ENCODE measurements around the gene ACAN. TPM values are rescaled to one million over a fixed set of nuclear protein-coding genes. Genes with fewer than 3 reads are reported as not detected.

Gene ACAN
- polyA plus RNA-seq, 2 donors, result 0.04 TPM; not detected in 1

DNA sequence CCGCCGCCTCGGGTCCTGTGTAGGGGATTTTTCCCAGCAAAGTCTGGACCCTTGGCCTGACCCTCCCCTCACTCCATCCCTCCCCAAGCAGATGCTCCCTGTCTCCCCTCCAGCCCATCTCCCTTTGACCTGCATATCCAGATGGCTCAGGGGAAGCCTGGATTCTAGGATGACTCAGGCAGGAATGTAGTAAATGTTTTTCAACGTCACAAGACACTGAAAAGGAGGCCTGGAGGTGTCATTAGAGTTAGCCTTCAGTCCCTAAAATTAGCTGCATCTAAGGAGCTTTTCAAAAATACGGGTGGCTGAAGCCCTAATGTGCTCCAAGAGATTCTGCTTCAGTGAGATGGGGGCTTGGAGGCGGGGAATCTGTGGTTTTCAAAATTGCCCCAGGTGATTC, 7.2 kb downstream of the ACAN start:
- Histone ChIP-seq H3K4me3 (ENCODE audit: low read depth in 1 of 2, low read length in 2 of 2) (no peak overlapping the region), H3K27me3 (ENCODE audit: control insufficient read depth in 1 of 2, insufficient read depth in 2 of 2, low read length in 2 of 2) (no peaks in the 10 kb centered on the region), H3K4me1 (ENCODE audit: control insufficient read depth in 2 of 2, insufficient read depth in 2 of 2, low read length in 1 of 2) (peaks cover 0 to 2% of the 10 kb centered on the region in 2 donors), H3K27ac (ENCODE audit: low read depth in 2 of 2, low read length in 1 of 2) (no peak overlapping the region), H3K36me3 (ENCODE audit: control insufficient read depth in 2 of 2, insufficient read depth in 2 of 2, low read length in 1 of 2) (no peaks in the 10 kb centered on the region), H3K9me3 (ENCODE audit: control insufficient read depth in 2 of 2, insufficient read depth in 1 of 2, low read depth in 1 of 2, low read length in 1 of 2) (no peaks in the 10 kb centered on the region)
- WGBS, 2 donors, result 65 to 68% methylated on average over 6 of the region's 6 CpGs

DNA sequence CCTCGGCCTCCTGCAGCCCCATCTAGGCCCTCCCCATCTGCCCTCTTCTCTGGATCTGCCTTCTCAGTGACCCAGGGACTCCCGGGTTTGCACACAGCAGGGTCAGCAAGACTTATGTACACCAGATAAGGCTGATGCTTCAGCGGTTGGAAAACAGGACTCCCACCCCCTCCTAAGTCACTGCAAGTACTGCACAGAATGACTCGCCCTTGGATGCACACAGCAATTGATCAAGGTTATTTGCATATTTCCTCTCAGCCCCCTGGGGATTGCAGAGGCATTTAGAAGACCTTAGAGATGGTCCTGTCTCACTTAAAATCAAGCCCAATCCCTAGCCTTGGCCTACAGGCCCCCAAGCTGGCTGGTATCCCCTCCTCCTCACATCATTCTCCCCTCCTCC, 8.9 kb downstream of the ACAN start:
- 26 to 32% methylated on average over 4 of the region's 4 CpGs for WGBS, 2 donors
- Histone ChIP-seq H3K36me3 (ENCODE audit: control insufficient read depth in 2 of 2, insufficient read depth in 2 of 2, low read length in 1 of 2) (no peaks in the 10 kb centered on the region), H3K27me3 (ENCODE audit: control insufficient read depth in 1 of 2, insufficient read depth in 2 of 2, low read length in 2 of 2) (no peaks in the 10 kb centered on the region)

DNA sequence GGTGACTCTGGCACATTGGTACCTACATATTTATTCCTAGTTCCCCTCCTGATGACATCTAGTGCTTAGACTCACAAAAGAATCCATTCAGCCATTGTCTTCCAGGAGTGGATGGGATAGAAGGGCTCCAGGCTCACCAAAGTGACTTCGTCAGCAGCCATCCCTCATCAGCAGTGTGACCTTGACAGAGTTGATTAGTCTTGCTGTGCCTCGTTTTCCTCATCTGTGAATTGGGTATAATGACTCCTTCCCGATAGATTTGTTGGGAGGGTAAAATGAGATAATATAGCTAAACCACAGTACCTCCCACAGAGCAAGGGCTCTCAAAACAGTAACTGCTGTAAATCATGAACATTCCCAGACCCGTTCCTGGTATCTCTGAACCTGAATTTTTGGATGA, 10.7 kb downstream of the ACAN start:
- H3K27me3 ChIP-seq (ENCODE audit: control insufficient read depth in 1 of 2, insufficient read depth in 2 of 2, low read length in 2 of 2), result no peaks in the 10 kb centered on the region
- H3K4me1 ChIP-seq (ENCODE audit: control insufficient read depth in 2 of 2, insufficient read depth in 2 of 2, low read length in 1 of 2), result peaks cover 0 to 2% of the 10 kb centered on the region in 2 donors
- H3K4me3 ChIP-seq (ENCODE audit: low read depth in 1 of 2, low read length in 2 of 2), result no peak overlapping the region

More for the DNA sequence above, 8.9 kb downstream of the ACAN start:
- H3K4me1 ChIP-seq (ENCODE audit: control insufficient read depth in 2 of 2, insufficient read depth in 2 of 2, low read length in 1 of 2), result peaks cover 0 to 2% of the 10 kb centered on the region in 2 donors
- H3K9me3 ChIP-seq (ENCODE audit: control insufficient read depth in 2 of 2, insufficient read depth in 1 of 2, low read depth in 1 of 2, low read length in 1 of 2), result no peaks in the 10 kb centered on the region
- H3K27ac ChIP-seq (ENCODE audit: low read depth in 2 of 2, low read length in 1 of 2), result no peak overlapping the region
- H3K4me3 ChIP-seq (ENCODE audit: low read depth in 1 of 2, low read length in 2 of 2), result no peak overlapping the region

DNA sequence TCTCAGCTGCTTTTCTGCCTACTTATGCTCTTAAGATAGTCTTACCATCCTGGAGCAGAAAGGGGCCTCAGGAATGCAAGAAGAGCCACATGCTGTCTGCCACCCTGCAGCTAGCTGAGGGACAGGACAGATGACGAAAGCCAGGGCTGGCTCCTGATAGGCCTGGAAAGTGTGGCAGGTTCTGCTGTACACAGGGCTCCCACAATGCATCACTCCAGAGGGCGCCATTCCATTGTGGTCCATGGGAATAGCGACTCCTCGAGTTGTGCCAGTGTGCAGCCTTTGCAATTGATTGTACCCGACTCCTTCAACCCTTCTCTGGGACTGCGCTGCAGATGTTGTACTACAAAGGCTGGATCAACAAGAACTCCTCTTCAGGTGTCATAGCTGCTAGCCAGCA, 11.2 kb downstream of the ACAN start:
- Histone ChIP-seq H3K27ac (ENCODE audit: low read depth in 2 of 2, low read length in 1 of 2) (no peak overlapping the region), H3K36me3 (ENCODE audit: control insufficient read depth in 2 of 2, insufficient read depth in 2 of 2, low read length in 1 of 2) (no peaks in the 10 kb centered on the region), H3K27me3 (ENCODE audit: control insufficient read depth in 1 of 2, insufficient read depth in 2 of 2, low read length in 2 of 2) (no peaks in the 10 kb centered on the region), H3K4me1 (ENCODE audit: control insufficient read depth in 2 of 2, insufficient read depth in 2 of 2, low read length in 1 of 2) (peaks cover 0 to 2% of the 10 kb centered on the region in 2 donors), H3K4me3 (ENCODE audit: low read depth in 1 of 2, low read length in 2 of 2) (no peak overlapping the region), H3K9me3 (ENCODE audit: control insufficient read depth in 2 of 2, insufficient read depth in 1 of 2, low read depth in 1 of 2, low read length in 1 of 2) (no peaks in the 10 kb centered on the region)
- WGBS, 2 donors, result 83 to 87% methylated on average over 6 of the region's 6 CpGs

More for the DNA sequence above, 10.7 kb downstream of the ACAN start:
- H3K36me3 ChIP-seq (ENCODE audit: control insufficient read depth in 2 of 2, insufficient read depth in 2 of 2, low read length in 1 of 2), result no peaks in the 10 kb centered on the region
- no peak overlapping the region for H3K27ac ChIP-seq (ENCODE audit: low read depth in 2 of 2, low read length in 1 of 2)
- H3K9me3 ChIP-seq (ENCODE audit: control insufficient read depth in 2 of 2, insufficient read depth in 1 of 2, low read depth in 1 of 2, low read length in 1 of 2), result no peaks in the 10 kb centered on the region
- WGBS, 2 donors, result 72 to 83% methylated on average over 4 of the region's 4 CpGs

DNA sequence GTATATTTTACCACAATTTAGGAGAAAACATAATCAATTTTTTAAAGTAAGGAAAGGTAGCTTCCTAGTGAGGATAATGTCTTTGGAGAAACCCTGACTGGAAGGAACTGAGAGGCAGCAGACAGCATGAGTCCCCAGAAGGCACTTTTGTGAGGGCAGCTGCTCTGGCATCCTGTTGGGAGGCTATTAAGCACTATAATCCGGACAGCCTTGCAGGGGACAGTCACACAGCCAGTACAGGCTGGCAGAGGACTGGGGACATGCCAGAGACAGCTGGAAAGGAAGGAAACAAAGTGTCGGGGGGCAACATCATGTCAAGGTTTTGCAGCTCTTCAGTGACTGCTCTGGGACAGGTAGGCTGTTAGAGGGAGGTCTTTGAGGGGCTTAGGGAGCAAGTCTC, 15.7 kb downstream of the ACAN start:
- Histone ChIP-seq H3K27me3 (ENCODE audit: control insufficient read depth in 1 of 2, insufficient read depth in 2 of 2, low read length in 2 of 2) (no peaks in the 10 kb centered on the region), H3K27ac (ENCODE audit: low read depth in 2 of 2, low read length in 1 of 2) (no peak overlapping the region), H3K9me3 (ENCODE audit: control insufficient read depth in 2 of 2, insufficient read depth in 1 of 2, low read depth in 1 of 2, low read length in 1 of 2) (no peaks in the 10 kb centered on the region), H3K36me3 (ENCODE audit: control insufficient read depth in 2 of 2, insufficient read depth in 2 of 2, low read length in 1 of 2) (no peaks in the 10 kb centered on the region), H3K4me3 (ENCODE audit: low read depth in 1 of 2, low read length in 2 of 2) (no peak overlapping the region), H3K4me1 (ENCODE audit: control insufficient read depth in 2 of 2, insufficient read depth in 2 of 2, low read length in 1 of 2) (no peaks in the 10 kb centered on the region)
- WGBS, 2 donors, result 55 to 69% methylated on average over 2 of the region's 2 CpGs

DNA sequence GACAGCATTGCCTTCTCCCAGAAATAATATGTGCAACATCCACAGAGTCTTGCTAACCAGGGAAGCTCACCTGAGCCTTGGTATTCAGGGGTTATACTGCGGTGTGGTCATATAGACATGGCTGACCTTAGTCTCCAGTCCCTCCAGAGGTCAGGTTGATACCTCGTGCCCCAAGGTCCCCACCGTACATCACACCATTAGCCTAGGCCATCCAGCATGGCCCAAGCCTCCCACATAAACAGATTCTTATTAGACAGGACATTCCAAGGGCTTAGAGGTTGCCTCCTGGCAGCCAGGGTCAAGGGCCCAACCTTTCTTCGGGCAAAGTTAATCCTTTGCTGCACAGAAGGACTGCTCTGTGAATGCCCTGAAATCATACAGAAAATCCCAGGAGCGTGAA, 18.8 kb downstream of the ACAN start:
- Histone ChIP-seq H3K27me3 (ENCODE audit: control insufficient read depth in 1 of 2, insufficient read depth in 2 of 2, low read length in 2 of 2) (no peaks in the 10 kb centered on the region), H3K4me1 (ENCODE audit: control insufficient read depth in 2 of 2, insufficient read depth in 2 of 2, low read length in 1 of 2) (no peaks in the 10 kb centered on the region), H3K36me3 (ENCODE audit: control insufficient read depth in 2 of 2, insufficient read depth in 2 of 2, low read length in 1 of 2) (no peaks in the 10 kb centered on the region), H3K4me3 (ENCODE audit: low read depth in 1 of 2, low read length in 2 of 2) (no peak overlapping the region), H3K9me3 (ENCODE audit: control insufficient read depth in 2 of 2, insufficient read depth in 1 of 2, low read depth in 1 of 2, low read length in 1 of 2) (no peaks in the 10 kb centered on the region), H3K27ac (ENCODE audit: low read depth in 2 of 2, low read length in 1 of 2) (no peak overlapping the region)
- 79 to 83% methylated on average over 5 of the region's 5 CpGs for WGBS, 2 donors

DNA sequence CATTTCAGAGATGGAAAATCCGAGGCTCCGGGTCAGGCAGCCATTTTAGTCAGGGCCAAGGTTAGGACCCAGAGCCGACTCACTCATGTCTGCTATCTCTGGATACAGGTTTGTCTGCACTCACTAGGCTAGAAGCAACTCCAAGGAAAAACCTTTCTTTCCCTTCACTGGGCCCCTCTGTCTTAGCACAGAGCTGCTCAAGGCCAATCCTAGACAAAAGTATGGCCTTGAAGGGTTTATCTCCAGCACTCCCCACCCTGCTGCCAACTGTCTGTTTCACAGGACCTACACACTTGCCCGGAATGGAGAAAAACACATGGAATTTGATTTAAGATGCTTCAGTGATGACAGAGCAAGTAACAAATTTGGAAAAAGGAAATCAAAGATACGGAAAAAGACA, 25.6 kb downstream of the ACAN start:
- H3K27ac ChIP-seq (ENCODE audit: low read depth in 2 of 2, low read length in 1 of 2), result no peak overlapping the region
- no peaks in the 10 kb centered on the region for H3K9me3 ChIP-seq (ENCODE audit: control insufficient read depth in 2 of 2, insufficient read depth in 1 of 2, low read depth in 1 of 2, low read length in 1 of 2)
- H3K27me3 ChIP-seq (ENCODE audit: control insufficient read depth in 1 of 2, insufficient read depth in 2 of 2, low read length in 2 of 2), result no peaks in the 10 kb centered on the region
- 73 to 75% methylated on average over 5 of the region's 5 CpGs for WGBS, 2 donors
- H3K36me3 ChIP-seq (ENCODE audit: control insufficient read depth in 2 of 2, insufficient read depth in 2 of 2, low read length in 1 of 2), result no peaks in the 10 kb centered on the region
- H3K4me1 ChIP-seq (ENCODE audit: control insufficient read depth in 2 of 2, insufficient read depth in 2 of 2, low read length in 1 of 2), result no peaks in the 10 kb centered on the region
- no peak overlapping the region for H3K4me3 ChIP-seq (ENCODE audit: low read depth in 1 of 2, low read length in 2 of 2)

DNA sequence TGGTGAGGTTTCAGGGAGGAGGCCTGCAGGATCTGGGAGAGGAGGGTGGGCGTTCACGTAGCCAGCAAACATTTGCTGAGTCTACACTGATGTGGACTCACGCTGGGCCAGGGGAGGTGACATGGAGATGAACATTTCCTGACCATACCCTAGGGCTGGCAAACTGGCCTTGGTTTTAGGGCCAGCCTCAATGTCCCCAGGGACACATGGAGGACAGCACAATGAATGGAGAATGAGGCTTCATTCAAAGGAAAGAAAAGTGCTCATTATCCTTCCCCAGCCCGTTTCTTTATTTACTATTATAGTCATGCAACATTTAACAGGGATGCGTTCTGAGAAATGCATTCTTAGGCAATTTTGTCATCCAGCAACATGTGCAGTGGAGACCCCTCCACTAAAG, 26.8 kb downstream of the ACAN start:
- no peaks in the 10 kb centered on the region for H3K27me3 ChIP-seq (ENCODE audit: control insufficient read depth in 1 of 2, insufficient read depth in 2 of 2, low read length in 2 of 2)

DNA sequence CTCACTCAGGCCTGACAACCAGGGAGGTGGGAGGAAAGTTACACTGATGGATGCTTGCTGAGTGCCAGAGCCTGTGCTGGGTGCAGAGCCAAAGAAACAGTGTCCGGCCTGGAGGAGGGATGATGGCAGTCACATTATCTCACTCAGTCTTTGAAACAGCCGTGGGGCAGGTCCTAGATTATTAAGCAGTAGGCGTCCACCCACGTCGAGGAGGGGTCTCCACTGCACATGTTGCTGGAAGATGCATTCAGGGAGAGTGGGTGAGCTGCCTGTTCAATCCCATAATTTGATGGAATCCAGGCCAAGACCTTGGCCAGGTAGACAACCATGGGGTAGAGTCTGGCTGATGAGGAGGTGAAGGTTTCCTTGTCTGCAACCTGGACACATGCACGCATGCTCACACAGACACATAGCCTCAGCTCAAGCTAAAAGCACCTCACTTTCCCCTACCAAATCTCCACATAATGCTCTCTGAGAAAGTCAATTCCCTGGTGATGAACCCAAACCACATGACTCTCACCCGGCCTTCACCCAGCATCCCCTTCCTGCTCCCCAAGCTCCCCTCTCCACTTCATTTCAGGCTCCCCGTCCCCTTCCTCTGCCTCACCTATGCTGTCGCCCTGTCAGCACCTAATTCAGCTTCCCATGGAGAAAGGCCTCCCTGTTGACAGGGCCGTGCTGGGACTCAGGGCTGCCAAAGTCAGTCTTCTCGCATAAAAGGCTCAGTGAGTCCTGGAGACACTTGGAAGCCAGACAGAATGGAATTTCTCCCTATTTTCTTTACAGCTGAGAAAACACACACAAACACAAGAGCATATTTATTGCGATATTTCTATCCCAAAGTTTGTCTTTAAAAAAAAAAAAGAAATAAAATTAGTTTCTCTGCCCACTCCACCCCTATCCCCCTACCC, 29.8 kb downstream of the ACAN start:
- Histone ChIP-seq H3K27me3 (ENCODE audit: control insufficient read depth in 1 of 2, insufficient read depth in 2 of 2, low read length in 2 of 2) (no peaks in the 10 kb centered on the region), H3K9me3 (ENCODE audit: control insufficient read depth in 2 of 2, insufficient read depth in 1 of 2, low read depth in 1 of 2, low read length in 1 of 2) (no peaks in the 10 kb centered on the region), H3K27ac (ENCODE audit: low read depth in 2 of 2, low read length in 1 of 2) (no peak overlapping the region), H3K4me3 (ENCODE audit: low read depth in 1 of 2, low read length in 2 of 2) (no peak overlapping the region), H3K4me1 (ENCODE audit: control insufficient read depth in 2 of 2, insufficient read depth in 2 of 2, low read length in 1 of 2) (no peaks in the 10 kb centered on the region), H3K36me3 (ENCODE audit: control insufficient read depth in 2 of 2, insufficient read depth in 2 of 2, low read length in 1 of 2) (no peaks in the 10 kb centered on the region)
- 78 to 81% methylated on average over 12 of the region's 12 CpGs for WGBS, 2 donors

More for the DNA sequence above, 26.8 kb downstream of the ACAN start:
- WGBS, 2 donors, result 55 to 59% methylated on average over 5 of the region's 5 CpGs
- Histone ChIP-seq H3K27ac (ENCODE audit: low read depth in 2 of 2, low read length in 1 of 2) (no peak overlapping the region), H3K9me3 (ENCODE audit: control insufficient read depth in 2 of 2, insufficient read depth in 1 of 2, low read depth in 1 of 2, low read length in 1 of 2) (no peaks in the 10 kb centered on the region), H3K4me3 (ENCODE audit: low read depth in 1 of 2, low read length in 2 of 2) (no peak overlapping the region), H3K36me3 (ENCODE audit: control insufficient read depth in 2 of 2, insufficient read depth in 2 of 2, low read length in 1 of 2) (no peaks in the 10 kb centered on the region), H3K4me1 (ENCODE audit: control insufficient read depth in 2 of 2, insufficient read depth in 2 of 2, low read length in 1 of 2) (no peaks in the 10 kb centered on the region)

DNA sequence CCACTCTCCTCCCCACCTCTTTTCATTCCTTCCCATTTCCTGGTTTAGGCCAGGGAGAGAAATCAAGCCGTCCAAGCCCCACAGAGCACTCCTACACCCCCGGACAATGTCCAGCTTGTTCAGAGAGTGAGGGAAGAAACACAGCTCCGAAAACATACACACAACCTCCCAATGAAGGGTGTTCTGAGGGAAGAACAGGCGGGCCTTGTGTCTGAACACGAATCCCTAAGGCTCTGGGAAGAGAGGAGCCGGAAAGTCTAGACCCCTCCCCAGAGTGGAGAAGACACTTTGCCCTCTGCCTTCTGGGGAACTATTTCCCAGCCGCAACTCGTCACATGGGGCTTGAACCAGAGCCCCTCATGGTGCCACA, 30.5 kb downstream of the ACAN start:
- 72% methylated on average over 8 of the region's 8 CpGs for WGBS, 2 donors
- H3K27ac ChIP-seq (ENCODE audit: low read depth in 2 of 2, low read length in 1 of 2), result no peak overlapping the region
- H3K36me3 ChIP-seq (ENCODE audit: control insufficient read depth in 2 of 2, insufficient read depth in 2 of 2, low read length in 1 of 2), result no peaks in the 10 kb centered on the region

More for the DNA sequence above, 30.5 kb downstream of the ACAN start:
- Histone ChIP-seq H3K9me3 (ENCODE audit: control insufficient read depth in 2 of 2, insufficient read depth in 1 of 2, low read depth in 1 of 2, low read length in 1 of 2) (no peaks in the 10 kb centered on the region), H3K27me3 (ENCODE audit: control insufficient read depth in 1 of 2, insufficient read depth in 2 of 2, low read length in 2 of 2) (no peaks in the 10 kb centered on the region), H3K4me3 (ENCODE audit: low read depth in 1 of 2, low read length in 2 of 2) (no peak overlapping the region), H3K4me1 (ENCODE audit: control insufficient read depth in 2 of 2, insufficient read depth in 2 of 2, low read length in 1 of 2) (no peaks in the 10 kb centered on the region)
